Lower lobe of right lung (tissue), 2 donors: ENCODE measurements around the gene LSAMP. TPM values are rescaled to one million over a fixed set of nuclear protein-coding genes. Genes with fewer than 3 reads are reported as not detected.

Experiments
- ATAC-seq, 2 donors: fragments of 200-7000 bp; cut with Tn5 transposase; one replicate each; pipeline ENCODE4 v1.9.1; 2020 to 2022; ENCODE audit warnings: mild to moderate bottlenecking in 2 of 2, moderate library complexity in 2 of 2
- DNase-seq: peaks from one replicate; pipeline ENCODE4 v3.0.0-alpha.2; 2020
- H3K27ac ChIP-seq: fragments of 200-600 bp; one replicate; pipeline ENCODE4 v1.8.0; 2022
- H3K27me3 ChIP-seq: fragments of 200-600 bp; one replicate; pipeline ENCODE4 v1.8.0; 2022; ENCODE audit warnings: low read depth
- H3K36me3 ChIP-seq: fragments of 200-600 bp; one replicate; pipeline ENCODE4 v1.8.0; 2022; ENCODE audit warnings: mild to moderate bottlenecking
- H3K4me1 ChIP-seq: fragments of 200-600 bp; one replicate; pipeline ENCODE4 v1.8.0; 2022
- H3K4me3 ChIP-seq: fragments of 200-600 bp; one replicate; pipeline ENCODE4 v1.8.0; 2022; ENCODE audit warnings: mild to moderate bottlenecking
- H3K9me3 ChIP-seq: fragments of 200-600 bp; one replicate; pipeline ENCODE4 v1.8.0; 2022
- CTCF ChIP-seq: fragments of 200-600 bp; IDR thresholded peaks from one replicate; pipeline ENCODE4 v1.8.0; 2022; ENCODE audit warnings: antibody characterized with exemption, mild to moderate bottlenecking
- intact Hi-C: fragments of 100-400 bp; cut with DNase I; formaldehyde crosslinking; loops from one replicate; pipeline ENCODE4 v1.11.0; 2022
- total RNA-seq: library from RNA; stranded (reverse); fragmentation: NEBNext Ultra II Directional; extraction: Animal tissue kit (Norgen Biotek cat#: 25700); gene quantifications from one replicate; pipeline ENCODE4 v1.2.1, GENCODE V29; 2021
- donor health status: DM: no; HTN: yes; CAD: no; lungs with severe emphysema.

The LSAMP gene
- total RNA-seq, 1 donor from 2014 or later: 20.1 TPM

- DNase-seq: no peak
- Histone ChIP-seq H3K27me3 (no peaks in the 10 kb centered on the region), H3K4me3 (no peak overlapping the region), H3K4me1 (no peaks in the 10 kb centered on the region), H3K27ac (no peak overlapping the region), H3K9me3 (no peaks in the 10 kb centered on the region), H3K36me3 (no peaks in the 10 kb centered on the region)
- no peak for ATAC-seq
- no peak for TF ChIP-seq CTCF
- intact Hi-C loops: no loop called here
Measured at GRCh38 chr3:116388867-116389385, 56.4 kb downstream of the LSAMP start.

- TF ChIP-seq CTCF: no peak
- ATAC-seq (no peak), DNase-seq (no peak)
- intact Hi-C loops: no loop called here
- no peak overlapping the region for H3K4me3 ChIP-seq
- H3K27me3 ChIP-seq: no peaks in the 10 kb centered on the region
- no peaks in the 10 kb centered on the region for H3K4me1 ChIP-seq
- no peaks in the 10 kb centered on the region for H3K36me3 ChIP-seq
- H3K27ac ChIP-seq: no peak overlapping the region
- H3K9me3 ChIP-seq: no peaks in the 10 kb centered on the region
Measured at GRCh38 chr3:116386168-116386567, 59.1 kb downstream of the LSAMP start.

DNA sequence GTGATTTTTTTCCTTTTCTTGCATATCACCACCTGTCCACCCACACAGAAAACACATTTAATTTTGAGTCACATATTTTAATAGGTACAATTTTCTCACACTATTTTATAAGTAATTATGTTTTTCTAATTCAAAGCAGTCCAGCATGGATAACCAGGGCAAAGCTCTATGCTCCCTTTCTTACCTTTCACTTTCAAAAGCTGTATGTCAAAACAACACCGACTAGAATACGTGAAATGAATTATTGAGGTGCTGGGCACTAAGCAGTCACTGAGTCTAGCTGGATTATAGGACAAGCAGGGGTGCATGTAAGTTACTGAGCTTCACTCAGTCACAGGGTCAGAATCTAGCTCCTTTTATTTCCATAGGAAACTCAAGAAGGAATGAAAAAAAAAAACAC lies 60.6 kb downstream of the LSAMP start:
- Histone ChIP-seq H3K9me3 (no peaks in the 10 kb centered on the region), H3K27me3 (no peaks in the 10 kb centered on the region), H3K36me3 (no peaks in the 10 kb centered on the region), H3K27ac (no peak overlapping the region), H3K4me3 (no peak overlapping the region), H3K4me1 (no peaks in the 10 kb centered on the region)
- TF ChIP-seq CTCF: no peak
- no peak for DNase-seq
- ATAC-seq: no peak
- intact Hi-C loops: no loop called here

- intact Hi-C loops: no loop called here
- Histone ChIP-seq H3K9me3 (no peaks in the 10 kb centered on the region), H3K4me3 (no peak overlapping the region), H3K27ac (no peak overlapping the region), H3K4me1 (no peaks in the 10 kb centered on the region), H3K36me3 (no peaks in the 10 kb centered on the region), H3K27me3 (no peaks in the 10 kb centered on the region)
- no peak for TF ChIP-seq CTCF
- DNase-seq (no peak), ATAC-seq (no peak)
Measured at GRCh38 chr3:116378077-116378476, 67.2 kb downstream of the LSAMP start.

- no peak for TF ChIP-seq CTCF
- no peak for DNase-seq
- Histone ChIP-seq H3K27ac (no peak overlapping the region), H3K4me3 (no peak overlapping the region), H3K9me3 (no peaks in the 10 kb centered on the region), H3K27me3 (no peaks in the 10 kb centered on the region), H3K36me3 (no peaks in the 10 kb centered on the region), H3K4me1 (no peaks in the 10 kb centered on the region)
- no peak for ATAC-seq
- intact Hi-C loops: no loop called here
Measured at GRCh38 chr3:116374901-116375300, 70.4 kb downstream of the LSAMP start.
